Activated T-helper 1 cell treated with anti-CD3 and anti-CD28 coated beads, Interleukin-12 subunit alpha, Interleukin-12 subunit beta, Interleukin-2, Interleukin-4 antibody, amounts not matched to agents 30 ng/mL and 10 ng/mL and 1 ng/mL, durations not matched to agents 14 hours and 24 hours and 36 hours (primary cell): Measurements from ENCODE around the gene INAFM2. TPM values are rescaled to one million over a fixed set of nuclear protein-coding genes. Genes with fewer than 3 reads are reported as not detected.

Source experiments
- DNase-seq: peaks from one replicate; pipeline ENCODE4 v3.0.0; 2021; ENCODE audit warnings: low spot score
- H3K27ac Mint-ChIP-seq: one replicate; pipeline ENCODE4 v1.8.0; 2021; ENCODE audit warnings: mild to moderate bottlenecking, mixed read lengths
- H3K27me3 Mint-ChIP-seq: one replicate; pipeline ENCODE4 v1.8.0; 2022; ENCODE audit warnings: mild to moderate bottlenecking, moderate library complexity, mixed read lengths; ENCODE audit not compliant: insufficient read depth
- H3K36me3 Mint-ChIP-seq: one replicate; pipeline ENCODE4 v1.8.0; 2021; ENCODE audit warnings: low read depth, mixed read lengths
- H3K4me1 Mint-ChIP-seq: one replicate; pipeline ENCODE4 v1.8.0; 2021; ENCODE audit warnings: low read depth, mixed read lengths
- H3K4me3 Mint-ChIP-seq: one replicate; pipeline ENCODE4 v1.8.0; 2021; ENCODE audit warnings: mild to moderate bottlenecking, moderate library complexity, mixed read lengths
- H3K9me3 Mint-ChIP-seq: one replicate; pipeline ENCODE4 v1.8.0; 2021; ENCODE audit warnings: mixed read lengths
- intact Hi-C: fragments of 100-400 bp; cut with micrococcal nuclease; formaldehyde crosslinking; loops from one replicate; pipeline ENCODE4 v1.15.1; 2024
- total RNA-seq: library from RNA; stranded (reverse); gene quantifications from 2 replicates; pipeline ENCODE4 v1.2.3, GENCODE V29; 2022

INAFM2 gene
- 19.2 and 25.1 TPM in 2 replicates for total RNA-seq

DNA sequence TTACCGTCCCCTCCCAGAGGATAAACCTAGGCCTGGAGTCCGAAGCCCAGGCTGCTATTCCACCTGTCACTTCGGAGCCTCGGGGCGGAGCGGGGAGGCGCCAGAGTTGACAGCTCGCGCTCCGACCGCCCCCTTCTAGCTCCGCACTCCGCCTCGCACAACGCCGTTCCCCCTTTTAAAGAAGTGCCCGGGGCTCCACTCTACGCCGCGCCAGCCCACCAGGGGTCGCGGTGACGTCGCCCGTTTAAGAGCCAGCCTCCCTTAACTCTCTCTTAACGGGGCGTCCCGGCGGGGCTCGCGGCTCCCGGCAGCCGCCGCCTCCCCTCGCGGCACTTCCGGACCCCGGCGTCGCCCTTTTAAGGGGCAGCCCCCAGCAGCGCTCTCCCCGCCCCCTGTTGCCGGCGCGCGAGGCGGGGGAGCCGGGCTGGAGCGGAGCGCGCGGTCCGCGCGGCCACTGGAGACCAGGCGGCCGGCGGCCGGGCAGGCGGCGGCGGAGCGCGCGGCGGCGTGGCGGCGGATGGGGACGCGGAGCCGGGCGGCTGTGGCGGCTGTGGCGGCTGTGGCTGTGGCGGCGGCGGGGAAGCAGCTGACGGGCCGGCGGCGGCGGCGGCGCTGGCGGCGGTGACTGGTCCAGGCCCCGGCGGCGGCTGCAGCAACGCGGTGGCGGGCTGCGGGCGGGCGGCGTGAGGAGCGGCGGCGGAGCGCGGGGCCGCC lies at the start of gene INAFM2:
Gene INAFM2 (plus strand): TSS at position 454 of the 714 bp plus-strand sequence. CDS start 364 bp downstream, outside the sequence.
- peak within 1 kb of the TSS; percentile 83 for H3K4me3 Mint-ChIP-seq
- peaks cover 8% of the 10 kb centered on the region for H3K36me3 Mint-ChIP-seq
- H3K27ac Mint-ChIP-seq = no peak within 1 kb of the TSS
- H3K4me1 Mint-ChIP-seq = peaks cover 52% of the 10 kb centered on the region
- DNase-seq = peak; percentile 83
- intact Hi-C loops = loop anchor here (1.0 to 5.0 kb wide), 5 partner anchors 15 to 276 kb away; partner anchors contain the start of genes BMF and DISP2
- peaks cover 15% of the 10 kb centered on the region for H3K27me3 Mint-ChIP-seq
- H3K9me3 Mint-ChIP-seq = no peaks in the 10 kb centered on the region

DNA sequence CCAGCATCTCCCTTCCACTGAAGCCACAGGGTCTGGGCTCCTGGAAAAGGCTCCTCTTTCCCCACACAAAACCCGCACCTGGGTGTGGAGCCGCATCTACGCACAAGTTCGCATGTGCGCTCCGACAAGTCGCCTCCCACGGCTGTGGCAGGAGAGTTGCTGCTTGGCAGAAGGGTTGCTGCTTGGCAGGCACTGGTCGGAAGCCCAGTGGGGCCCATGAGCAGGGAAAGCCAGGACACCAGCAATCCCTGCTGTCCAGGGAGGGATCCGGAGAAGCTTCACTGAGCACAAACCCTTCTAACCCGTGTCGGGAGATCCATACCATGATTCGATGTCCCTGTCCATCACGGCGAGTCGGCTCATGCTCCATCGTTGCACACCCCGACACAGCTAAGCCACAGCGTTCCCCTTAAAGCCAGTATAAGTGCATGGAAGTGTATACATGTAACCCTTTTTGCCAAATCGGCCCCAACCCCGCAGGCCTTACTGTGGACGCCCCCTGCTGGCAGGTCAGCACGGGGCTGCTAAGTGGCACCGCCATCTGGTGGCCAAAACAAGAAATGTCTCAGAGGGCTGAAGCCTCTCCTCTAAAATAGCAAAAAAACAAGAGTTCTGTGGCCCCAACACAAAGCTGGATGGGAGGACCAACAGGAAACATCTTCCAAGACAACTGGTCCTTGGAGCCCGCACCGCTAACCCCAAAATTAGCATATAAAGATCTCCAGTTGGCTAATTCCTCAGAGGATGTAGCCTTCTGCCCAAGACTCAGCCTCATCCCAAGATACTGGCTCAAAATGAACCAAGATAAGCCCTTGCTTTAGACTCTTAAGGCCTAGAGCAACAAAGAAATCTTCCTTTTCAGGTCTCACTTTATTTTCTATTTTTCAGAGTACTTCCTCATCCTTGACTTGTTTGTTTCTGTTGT lies 48.9 kb upstream of the INAFM2 start:
- Mint-ChIP-seq H3K27me3 (peaks cover 31% of the 10 kb centered on the region), H3K36me3 (no peaks in the 10 kb centered on the region), H3K27ac (no peak overlapping the region), H3K4me3 (no peak overlapping the region), H3K4me1 (peaks cover 5% of the 10 kb centered on the region), H3K9me3 (no peaks in the 10 kb centered on the region)
- intact Hi-C loops = loop anchor here (1.0 to 5.0 kb wide), 8 partner anchors 36 to 488 kb away; partner anchors contain the start of genes BMF and SRP14
- peak; percentile 83 for DNase-seq

DNA sequence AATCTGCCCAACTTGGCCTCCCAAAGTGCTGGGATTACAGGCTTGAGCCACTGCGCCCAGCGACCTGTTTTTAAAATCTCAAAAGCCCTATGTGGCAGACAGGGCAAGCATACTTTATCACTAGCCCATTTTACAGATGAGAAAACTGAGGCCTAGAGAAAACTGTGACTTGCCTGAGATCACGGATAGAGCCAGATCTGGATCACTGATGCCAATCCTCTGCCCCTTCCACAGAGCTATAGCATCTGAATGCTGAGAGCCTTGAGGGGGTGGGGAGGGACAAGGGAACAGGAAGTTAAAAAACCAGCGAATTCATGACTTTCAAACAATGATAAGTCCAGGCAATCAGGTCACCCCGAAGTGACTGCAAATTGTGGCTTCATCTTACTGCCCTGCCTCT lies 48.0 kb upstream of the INAFM2 start:
- no peak for DNase-seq
- no peaks in the 10 kb centered on the region for H3K36me3 Mint-ChIP-seq
- H3K27me3 Mint-ChIP-seq = peaks cover 38% of the 10 kb centered on the region
- H3K27ac Mint-ChIP-seq = peak overlapping the region; percentile 23
- no peaks in the 10 kb centered on the region for H3K9me3 Mint-ChIP-seq
- H3K4me3 Mint-ChIP-seq = no peak overlapping the region
- H3K4me1 Mint-ChIP-seq = peaks cover 5% of the 10 kb centered on the region
- intact Hi-C loops = no loop called here

DNA sequence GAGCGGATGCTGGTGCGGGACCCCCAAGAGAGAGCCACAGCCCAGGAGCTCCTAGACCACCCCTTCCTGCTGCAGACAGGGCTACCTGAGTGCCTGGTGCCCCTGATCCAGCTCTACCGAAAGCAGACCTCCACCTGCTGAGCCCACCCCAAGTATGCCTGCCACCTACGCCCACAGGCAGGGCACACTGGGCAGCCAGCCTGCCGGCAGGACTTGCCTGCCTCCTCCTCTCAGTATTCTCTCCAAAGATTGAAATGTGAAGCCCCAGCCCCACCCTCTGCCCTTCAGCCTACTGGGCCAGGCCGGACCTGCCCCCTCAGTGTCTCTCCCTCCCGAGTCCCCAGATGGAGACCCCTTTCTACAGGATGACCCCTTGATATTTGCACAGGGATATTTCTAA lies 47.5 kb upstream of the INAFM2 start:
- Mint-ChIP-seq H3K4me1 (peaks cover 5% of the 10 kb centered on the region), H3K27ac (no peak overlapping the region), H3K36me3 (no peaks in the 10 kb centered on the region), H3K4me3 (no peak overlapping the region), H3K9me3 (no peaks in the 10 kb centered on the region), H3K27me3 (peaks cover 42% of the 10 kb centered on the region)
- intact Hi-C loops = no loop called here
- DNase-seq = no peak

DNA sequence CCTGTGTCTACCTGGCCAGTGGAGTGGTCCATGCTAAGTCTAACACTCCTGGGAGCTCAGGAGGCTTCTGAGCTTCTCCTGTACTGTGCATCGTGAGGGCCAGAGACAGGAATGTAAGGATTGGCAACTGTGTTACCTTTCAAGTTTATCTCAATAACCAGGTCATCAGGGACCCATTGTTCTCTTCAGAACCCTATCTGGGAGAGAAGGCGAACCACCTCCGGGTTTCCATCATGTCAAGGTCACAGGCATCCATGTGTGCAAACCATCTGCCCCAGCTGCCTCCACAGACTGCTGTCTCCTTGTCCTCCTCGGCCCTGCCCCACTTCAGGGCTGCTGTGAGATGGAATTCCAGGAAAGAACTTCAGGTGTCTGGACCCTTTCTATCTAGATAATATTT lies 46.6 kb upstream of the INAFM2 start:
- intact Hi-C loops = no loop called here
- DNase-seq = no peak
- H3K36me3 Mint-ChIP-seq = no peaks in the 10 kb centered on the region
- no peaks in the 10 kb centered on the region for H3K9me3 Mint-ChIP-seq
- H3K4me3 Mint-ChIP-seq = no peak overlapping the region
- peaks cover 5% of the 10 kb centered on the region for H3K4me1 Mint-ChIP-seq
- no peak overlapping the region for H3K27ac Mint-ChIP-seq
- H3K27me3 Mint-ChIP-seq = peaks cover 45% of the 10 kb centered on the region

DNA sequence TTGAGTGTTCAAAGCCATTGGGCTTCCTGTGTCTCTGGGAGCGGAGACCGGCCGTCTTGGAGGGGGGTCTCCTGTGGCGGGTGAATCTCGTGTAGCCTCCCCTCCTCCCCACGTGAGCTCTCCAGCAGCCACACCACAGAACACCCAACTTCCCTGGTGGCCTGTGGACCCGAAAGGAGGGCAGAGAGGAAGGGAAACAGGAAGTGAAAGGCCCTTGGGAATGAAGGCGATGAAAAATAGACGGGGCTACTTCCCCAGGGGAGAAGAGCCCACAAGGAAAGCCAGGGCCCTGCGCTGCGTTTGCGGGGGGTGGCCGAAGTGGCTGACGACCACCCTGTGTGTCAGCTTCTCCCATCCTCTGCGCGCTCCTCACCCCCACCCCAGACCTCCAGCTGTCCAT lies 46.0 kb upstream of the INAFM2 start:
- Mint-ChIP-seq H3K27me3 (peaks cover 45% of the 10 kb centered on the region), H3K36me3 (no peaks in the 10 kb centered on the region), H3K27ac (no peak overlapping the region), H3K4me3 (no peak overlapping the region), H3K9me3 (no peaks in the 10 kb centered on the region), H3K4me1 (peaks cover 5% of the 10 kb centered on the region)
- DNase-seq = no peak
- intact Hi-C loops = no loop called here

DNA sequence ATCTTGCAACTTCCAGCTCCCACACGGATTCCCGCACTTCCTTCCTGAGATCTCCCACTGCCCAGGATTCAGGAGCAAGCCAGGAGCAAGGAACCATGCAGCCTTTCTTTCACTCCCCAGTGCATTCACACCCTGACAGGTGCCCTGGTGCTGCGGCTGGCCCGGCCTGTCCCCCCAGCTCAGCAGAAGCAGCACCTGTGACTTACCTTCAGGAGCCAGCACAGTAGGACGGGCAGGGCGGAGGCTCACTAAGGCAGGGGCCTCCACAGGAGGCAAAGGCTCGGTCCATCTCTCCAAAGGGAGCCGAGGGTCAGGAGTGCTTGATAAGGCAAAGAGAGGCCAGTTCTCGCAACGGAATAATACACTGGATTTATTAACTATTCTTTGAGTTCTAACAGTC lies 45.5 kb upstream of the INAFM2 start:
- intact Hi-C loops = no loop called here
- no peaks in the 10 kb centered on the region for H3K36me3 Mint-ChIP-seq
- H3K9me3 Mint-ChIP-seq = no peaks in the 10 kb centered on the region
- H3K27ac Mint-ChIP-seq = no peak overlapping the region
- DNase-seq = no peak
- H3K4me3 Mint-ChIP-seq = no peak overlapping the region
- H3K27me3 Mint-ChIP-seq = peaks cover 45% of the 10 kb centered on the region
- H3K4me1 Mint-ChIP-seq = peaks cover 5% of the 10 kb centered on the region

DNA sequence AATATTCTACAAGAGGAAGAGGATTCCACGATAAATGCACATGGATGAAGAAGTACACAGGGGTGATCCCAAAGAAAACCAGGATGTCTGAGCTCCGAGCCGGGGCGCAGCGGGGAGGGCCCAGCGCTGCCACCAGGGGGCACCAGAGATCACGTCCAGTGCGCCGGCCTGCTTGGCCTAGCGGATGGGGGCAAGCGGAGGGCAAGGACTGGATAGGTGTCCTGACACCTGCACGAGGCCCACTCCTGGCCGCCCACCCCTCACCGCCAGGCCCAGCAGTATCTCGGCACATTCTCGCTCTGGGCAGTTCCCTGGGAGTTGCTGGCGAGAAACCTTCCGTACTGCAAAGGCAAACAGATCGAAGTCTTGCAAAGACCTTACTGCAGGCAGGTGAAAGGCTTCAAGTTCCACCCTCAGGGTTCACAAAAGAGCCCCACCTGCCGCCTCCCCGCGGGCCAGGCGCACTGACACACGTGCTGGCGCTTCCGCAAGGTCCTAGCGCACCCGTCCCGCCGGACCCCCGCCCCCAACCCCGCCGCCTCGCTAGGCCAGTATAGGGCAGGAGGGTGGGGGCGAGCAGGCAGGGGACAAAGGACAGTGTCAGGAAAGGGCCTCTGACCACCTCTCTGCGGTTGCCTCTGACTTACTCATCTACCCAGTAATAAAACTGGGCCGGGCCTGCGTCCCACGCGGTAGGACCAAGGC lies 43.9 kb upstream of the INAFM2 start:
- Mint-ChIP-seq H3K27me3 (peaks cover 57% of the 10 kb centered on the region), H3K4me3 (no peak overlapping the region), H3K9me3 (no peaks in the 10 kb centered on the region), H3K4me1 (peaks cover 5% of the 10 kb centered on the region), H3K27ac (no peak overlapping the region), H3K36me3 (peaks cover 6% of the 10 kb centered on the region)
- DNase-seq = peak; percentile 60
- intact Hi-C loops = loop anchor here (1.0 kb wide), 3 partner anchors 31 to 143 kb away; no protein-coding TSS in a partner anchor

DNA sequence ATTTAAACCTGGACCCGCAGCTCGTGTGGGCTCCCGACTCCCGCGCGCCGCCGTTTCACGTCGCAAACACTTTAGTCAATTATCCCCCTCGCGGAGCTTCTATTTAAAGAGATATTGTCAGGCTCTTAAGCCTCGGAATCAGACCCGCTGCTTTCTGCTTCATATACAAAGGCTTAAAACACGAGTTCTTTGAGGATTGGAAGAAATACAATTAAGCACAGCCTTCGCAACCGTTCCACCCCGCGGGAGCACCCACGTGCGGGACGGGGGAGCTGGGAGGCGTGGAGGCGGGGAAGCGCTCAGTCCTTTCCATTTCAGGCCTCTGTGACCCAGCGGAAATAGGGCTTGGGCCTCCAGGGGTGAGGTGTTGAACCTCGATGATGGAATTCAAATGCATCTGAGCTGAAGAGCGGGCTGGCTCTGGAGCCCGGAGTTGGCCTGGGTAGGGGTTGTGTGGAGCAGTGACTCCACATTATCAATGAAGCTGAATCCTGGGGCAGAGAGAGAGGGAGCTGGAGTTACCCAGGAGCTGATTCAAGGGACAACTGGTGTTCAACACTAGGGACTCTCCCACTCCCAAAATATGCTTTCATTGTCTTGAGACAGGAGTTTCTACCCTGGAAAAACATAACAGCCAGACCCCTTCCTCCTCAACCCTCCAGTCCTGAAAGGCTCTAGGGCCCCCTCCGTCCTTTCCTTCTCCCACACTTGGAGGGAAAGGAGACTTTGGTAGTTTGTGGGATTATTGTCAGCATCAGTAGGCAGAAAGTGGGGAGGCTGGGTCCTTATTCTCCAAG lies 43.0 kb upstream of the INAFM2 start:
- Mint-ChIP-seq H3K27ac (peak overlapping the region; percentile 40), H3K4me3 (peak overlapping the region; percentile 71), H3K4me1 (peaks cover 5% of the 10 kb centered on the region), H3K36me3 (peaks cover 6% of the 10 kb centered on the region), H3K27me3 (peaks cover 55% of the 10 kb centered on the region), H3K9me3 (no peaks in the 10 kb centered on the region)
- DNase-seq = no peak
- intact Hi-C loops = no loop called here

DNA sequence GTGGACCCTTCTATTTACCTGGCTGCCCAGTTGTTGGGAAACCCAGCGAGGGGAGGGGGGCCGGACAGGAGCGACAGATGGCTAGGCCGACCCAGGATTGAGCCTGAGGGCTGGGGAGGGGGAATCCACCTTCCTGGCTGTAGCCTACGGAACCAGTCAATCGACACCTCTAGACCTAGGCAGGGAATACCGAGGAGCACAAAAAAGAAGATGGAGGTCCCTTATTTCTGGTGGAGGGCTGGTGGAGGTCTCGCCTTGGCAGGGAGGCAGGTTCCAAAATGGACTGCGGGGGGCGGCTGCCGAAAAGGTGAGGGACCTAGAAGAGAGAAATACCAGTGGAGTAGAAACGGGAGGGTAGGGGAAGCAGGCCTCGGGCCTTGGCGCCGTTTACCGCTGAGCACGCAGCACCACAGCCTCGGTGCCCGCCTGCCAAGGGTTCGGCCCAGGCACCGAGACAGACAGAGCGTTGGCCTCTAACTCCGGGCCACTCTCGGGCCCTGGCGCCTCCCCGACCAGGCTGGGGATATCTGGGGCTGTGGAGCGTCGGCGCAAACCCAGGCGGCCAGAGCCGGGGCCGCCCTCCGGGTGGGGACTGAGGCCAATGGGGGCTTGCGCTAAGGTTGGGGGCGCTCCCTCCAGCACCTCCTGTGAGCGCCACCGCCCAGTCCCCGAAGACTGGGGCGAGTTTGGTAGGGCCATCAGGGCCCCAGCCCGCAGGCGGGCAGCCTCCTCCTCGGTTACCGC lies 42.3 kb upstream of the INAFM2 start:
- no peak for DNase-seq
- no peaks in the 10 kb centered on the region for H3K9me3 Mint-ChIP-seq
- H3K4me1 Mint-ChIP-seq = peaks cover 5% of the 10 kb centered on the region
- peak overlapping the region; percentile 40 for H3K27ac Mint-ChIP-seq
- intact Hi-C loops = no loop called here
- peaks cover 6% of the 10 kb centered on the region for H3K36me3 Mint-ChIP-seq
- peak overlapping the region; percentile 71 for H3K4me3 Mint-ChIP-seq
- peaks cover 55% of the 10 kb centered on the region for H3K27me3 Mint-ChIP-seq

DNA sequence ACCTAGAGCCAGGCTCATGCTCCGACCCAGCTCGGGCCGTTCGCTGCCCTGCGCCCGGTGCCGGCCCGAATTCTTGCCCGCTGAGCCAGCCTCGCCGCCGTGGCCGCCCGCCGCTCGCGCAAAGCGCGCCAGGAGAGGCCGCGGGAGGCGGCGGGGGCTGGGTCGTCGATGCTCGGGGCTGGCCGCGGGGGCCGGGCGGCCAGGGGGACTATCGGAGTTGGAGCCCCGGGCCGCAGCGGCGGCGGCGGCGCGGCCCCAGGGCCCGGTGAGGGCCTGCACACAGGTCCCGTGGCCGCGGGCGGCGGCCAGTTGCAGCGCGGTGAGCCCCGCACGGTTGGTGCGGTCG lies 41.7 kb upstream of the INAFM2 start:
- H3K27ac Mint-ChIP-seq = no peak overlapping the region
- peaks cover 51% of the 10 kb centered on the region for H3K27me3 Mint-ChIP-seq

More for the DNA sequence above, 41.7 kb upstream of the INAFM2 start:
- intact Hi-C loops = no loop called here
- Mint-ChIP-seq H3K4me1 (peaks cover 5% of the 10 kb centered on the region), H3K9me3 (no peaks in the 10 kb centered on the region), H3K4me3 (no peak overlapping the region), H3K36me3 (peaks cover 6% of the 10 kb centered on the region)
- no peak for DNase-seq
